NB4 (cell line): ENCODE data around the gene HCN2.

ENCODE experiments used
- POLR2A ChIP-seq: IDR thresholded peaks from 2 replicates; pipeline ENCODE4 v1.6.1; 2011; ENCODE audit warnings: mild to moderate bottlenecking; ENCODE audit not compliant: insufficient read length; ENCODE audit errors: extremely low read depth
- TF ChIP-seq, protein P1 (sequence below): IDR thresholded peaks from one replicate; pipeline ENCODE4 v1.5.1; 2012; ENCODE audit warnings: low read depth, low read length

DNA sequence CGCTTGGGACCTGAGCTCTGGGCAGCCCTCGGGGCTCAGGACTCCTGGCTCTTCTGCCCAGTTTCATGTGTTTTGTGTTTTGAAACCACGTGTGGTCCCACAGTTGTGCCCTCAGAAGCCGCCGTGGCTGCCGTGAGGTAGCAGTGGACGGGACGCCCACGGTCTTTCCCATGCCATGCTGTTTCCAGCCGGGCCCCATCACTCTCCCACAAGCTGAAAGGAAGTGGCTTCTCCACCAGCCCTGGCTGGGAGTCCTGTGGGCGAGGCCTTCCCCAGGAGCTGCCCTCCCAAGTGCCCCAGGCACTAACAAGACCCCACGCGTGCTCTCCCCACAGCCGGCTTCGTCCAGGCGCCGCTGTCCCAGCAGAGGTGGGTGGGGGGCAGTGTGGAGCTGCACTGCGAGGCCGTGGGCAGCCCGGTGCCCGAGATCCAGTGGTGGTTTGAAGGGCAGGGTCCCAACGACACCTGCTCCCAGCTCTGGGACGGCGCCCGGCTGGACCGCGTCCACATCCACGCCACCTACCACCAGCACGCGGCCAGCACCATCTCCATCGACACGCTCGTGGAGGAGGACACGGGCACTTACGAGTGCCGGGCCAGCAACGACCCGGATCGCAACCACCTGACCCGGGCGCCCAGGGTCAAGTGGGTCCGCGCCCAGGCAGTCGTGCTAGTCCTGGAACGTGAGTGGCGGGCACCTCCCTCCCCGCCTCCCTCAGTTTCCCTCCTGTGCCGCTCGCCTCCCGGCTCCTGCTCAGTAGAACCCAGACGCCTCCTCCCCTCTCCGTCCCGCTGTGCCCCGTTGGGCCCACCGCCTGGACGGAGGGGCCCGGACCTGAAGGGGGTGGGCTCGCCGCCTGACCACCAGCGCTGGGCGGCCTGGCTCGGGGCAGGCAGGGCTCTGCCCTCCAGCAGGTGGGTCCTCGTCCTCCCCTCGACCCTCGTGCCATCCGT lies 12.0 kb upstream of the HCN2 start:
- TF ChIP-seq, protein P1, sequence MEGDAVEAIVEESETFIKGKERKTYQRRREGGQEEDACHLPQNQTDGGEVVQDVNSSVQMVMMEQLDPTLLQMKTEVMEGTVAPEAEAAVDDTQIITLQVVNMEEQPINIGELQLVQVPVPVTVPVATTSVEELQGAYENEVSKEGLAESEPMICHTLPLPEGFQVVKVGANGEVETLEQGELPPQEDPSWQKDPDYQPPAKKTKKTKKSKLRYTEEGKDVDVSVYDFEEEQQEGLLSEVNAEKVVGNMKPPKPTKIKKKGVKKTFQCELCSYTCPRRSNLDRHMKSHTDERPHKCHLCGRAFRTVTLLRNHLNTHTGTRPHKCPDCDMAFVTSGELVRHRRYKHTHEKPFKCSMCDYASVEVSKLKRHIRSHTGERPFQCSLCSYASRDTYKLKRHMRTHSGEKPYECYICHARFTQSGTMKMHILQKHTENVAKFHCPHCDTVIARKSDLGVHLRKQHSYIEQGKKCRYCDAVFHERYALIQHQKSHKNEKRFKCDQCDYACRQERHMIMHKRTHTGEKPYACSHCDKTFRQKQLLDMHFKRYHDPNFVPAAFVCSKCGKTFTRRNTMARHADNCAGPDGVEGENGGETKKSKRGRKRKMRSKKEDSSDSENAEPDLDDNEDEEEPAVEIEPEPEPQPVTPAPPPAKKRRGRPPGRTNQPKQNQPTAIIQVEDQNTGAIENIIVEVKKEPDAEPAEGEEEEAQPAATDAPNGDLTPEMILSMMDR: no peak
- no peak for TF ChIP-seq POLR2A
